GM18526 (cell line): ENCODE results near the gene CCL15.

ENCODE experiments used
- POLR2A ChIP-seq: IDR thresholded peaks from 3 replicates; pipeline ENCODE4 v1.6.1; 2011; ENCODE audit not compliant: insufficient read length; ENCODE audit errors: extremely low read depth

Gene CCL15

GRCh38 chr17:35972535-35972934 is 28.8 kb downstream of the CCL15 start:
- no peak for TF ChIP-seq POLR2A

GRCh38 chr17:35972066-35972465 is 29.3 kb downstream of the CCL15 start:
- no peak for TF ChIP-seq POLR2A

GRCh38 chr17:35969558-35970380 is 31.6 kb downstream of the CCL15 start:
- no peak for TF ChIP-seq POLR2A

GRCh38 chr17:35968520-35969054 is 32.8 kb downstream of the CCL15 start:
- TF ChIP-seq POLR2A = no peak

GRCh38 chr17:35965272-35965671 is 36.1 kb downstream of the CCL15 start:
- no peak for TF ChIP-seq POLR2A

GRCh38 chr17:35963663-35964062 is 37.7 kb downstream of the CCL15 start:
- TF ChIP-seq POLR2A = no peak

GRCh38 chr17:35953720-35954119 is 47.6 kb downstream of the CCL15 start:
- no peak for TF ChIP-seq POLR2A

- TF ChIP-seq POLR2A = no peak
Observed at GRCh38 chr17:35949401-35949800, 52.0 kb downstream of the CCL15 start.

GRCh38 chr17:35948092-35948491 is 53.3 kb downstream of the CCL15 start:
- no peak for TF ChIP-seq POLR2A
